ENCODE measurements around the gene UTF1.

UTF1 gene

DNA sequence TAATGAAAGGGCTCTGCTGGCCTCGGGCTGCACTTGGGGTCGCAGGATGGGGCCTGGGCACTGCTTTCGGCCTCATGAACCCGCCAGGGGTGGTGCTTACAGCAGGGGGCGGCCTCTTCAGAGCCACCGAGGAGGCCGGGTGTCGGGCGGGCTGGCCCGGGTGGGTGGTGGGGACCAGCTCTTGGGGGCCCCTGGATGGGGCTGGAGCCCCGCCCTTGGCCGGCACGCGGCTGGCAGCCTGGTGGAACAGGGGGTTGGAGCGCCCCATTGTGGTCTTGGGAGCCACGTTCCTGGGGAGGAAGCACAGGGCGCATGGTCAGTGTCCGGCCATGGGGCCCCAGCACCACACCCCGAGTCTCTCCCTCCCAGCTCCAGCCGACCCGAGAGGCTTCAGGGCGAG lies 37.8 kb downstream of the UTF1 start:
- no peak for DNase-seq

DNA sequence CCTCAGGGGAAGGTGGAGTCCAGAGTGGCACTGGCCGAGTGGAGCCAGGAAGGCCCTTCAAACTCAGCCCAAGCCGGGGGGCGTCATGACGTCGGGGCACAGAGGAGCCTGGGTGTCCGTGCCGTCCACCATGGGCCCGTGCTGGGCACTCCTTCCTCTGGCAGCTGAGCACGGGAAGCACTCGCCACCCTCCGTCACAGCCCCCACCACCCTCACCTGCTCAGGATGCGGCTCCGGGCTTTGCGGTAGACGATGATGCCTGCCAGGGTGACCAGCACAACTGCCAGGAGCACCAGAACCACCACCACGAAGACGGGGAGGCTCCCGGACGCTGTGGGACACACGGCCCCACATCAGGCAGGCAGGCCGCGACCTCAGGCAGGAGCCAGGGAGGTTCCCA lies 38.5 kb downstream of the UTF1 start:
- DNase-seq = no peak

DNA sequence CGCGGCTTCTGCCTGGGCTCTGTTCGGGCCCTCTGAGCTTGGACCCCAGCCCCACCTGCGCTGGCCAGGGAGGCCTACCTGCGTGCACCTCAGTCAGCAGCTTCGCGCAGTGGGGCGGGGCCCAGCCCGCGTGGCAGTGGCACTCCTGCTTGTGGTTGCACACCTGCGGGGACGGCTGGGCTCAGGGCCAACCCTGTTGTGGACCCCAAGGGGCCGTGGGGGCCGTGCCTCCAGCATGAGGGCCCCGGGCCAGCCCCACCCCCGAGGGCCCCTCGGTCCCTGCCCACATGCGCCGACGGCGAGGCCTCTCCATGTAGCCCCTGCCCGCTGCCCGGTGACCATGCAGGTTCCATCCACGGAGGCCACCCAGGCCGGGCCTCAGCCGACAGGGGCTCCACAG lies 39.4 kb downstream of the UTF1 start:
- no peak for DNase-seq

DNA sequence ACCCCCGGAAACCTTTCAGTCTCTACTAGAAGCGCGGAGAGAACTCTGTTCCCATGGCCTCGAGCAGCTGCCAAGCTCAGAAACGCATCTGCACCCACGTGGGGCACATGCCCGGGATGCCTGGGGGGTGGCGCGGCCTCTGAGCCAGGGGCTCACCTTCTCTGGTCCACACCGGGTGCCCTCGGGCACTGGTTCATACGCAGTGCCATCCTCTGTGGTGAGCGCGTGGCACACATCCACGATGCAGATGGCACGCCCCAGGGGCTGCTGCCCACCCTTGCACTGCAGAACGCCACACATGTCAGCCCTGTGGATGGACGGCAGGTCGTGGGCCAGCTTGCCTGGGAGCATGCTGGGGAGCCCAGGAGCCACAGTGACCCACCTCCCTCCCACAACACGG lies 40.2 kb downstream of the UTF1 start:
- DNase-seq = no peak

DNA sequence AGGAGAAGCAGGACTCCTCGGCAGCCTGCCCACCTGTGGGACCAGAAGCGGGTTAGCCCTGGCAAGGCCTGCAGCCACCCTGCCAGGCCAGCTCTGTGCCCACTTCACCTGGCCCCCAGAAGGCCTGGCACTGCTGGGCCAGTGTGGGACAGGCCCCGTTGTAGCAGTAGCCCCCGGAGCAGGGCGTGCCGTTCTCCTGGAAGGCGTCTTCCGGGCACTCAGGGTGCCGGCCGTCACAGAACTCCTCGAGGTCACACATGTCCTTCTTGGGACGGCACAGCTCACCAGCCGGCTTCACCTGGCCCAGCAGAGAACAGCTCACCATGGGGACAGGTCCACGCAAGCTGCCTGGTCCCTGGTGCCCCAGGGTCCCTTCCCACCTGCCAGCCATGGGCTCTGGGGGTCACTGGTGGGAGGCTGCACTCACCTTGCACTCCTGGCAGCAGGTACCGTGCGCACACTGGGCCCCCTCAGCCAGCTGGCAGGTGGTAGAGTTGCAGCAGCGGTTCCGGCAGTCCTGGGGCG lies 40.8 kb downstream of the UTF1 start:
- no peak for DNase-seq

DNA sequence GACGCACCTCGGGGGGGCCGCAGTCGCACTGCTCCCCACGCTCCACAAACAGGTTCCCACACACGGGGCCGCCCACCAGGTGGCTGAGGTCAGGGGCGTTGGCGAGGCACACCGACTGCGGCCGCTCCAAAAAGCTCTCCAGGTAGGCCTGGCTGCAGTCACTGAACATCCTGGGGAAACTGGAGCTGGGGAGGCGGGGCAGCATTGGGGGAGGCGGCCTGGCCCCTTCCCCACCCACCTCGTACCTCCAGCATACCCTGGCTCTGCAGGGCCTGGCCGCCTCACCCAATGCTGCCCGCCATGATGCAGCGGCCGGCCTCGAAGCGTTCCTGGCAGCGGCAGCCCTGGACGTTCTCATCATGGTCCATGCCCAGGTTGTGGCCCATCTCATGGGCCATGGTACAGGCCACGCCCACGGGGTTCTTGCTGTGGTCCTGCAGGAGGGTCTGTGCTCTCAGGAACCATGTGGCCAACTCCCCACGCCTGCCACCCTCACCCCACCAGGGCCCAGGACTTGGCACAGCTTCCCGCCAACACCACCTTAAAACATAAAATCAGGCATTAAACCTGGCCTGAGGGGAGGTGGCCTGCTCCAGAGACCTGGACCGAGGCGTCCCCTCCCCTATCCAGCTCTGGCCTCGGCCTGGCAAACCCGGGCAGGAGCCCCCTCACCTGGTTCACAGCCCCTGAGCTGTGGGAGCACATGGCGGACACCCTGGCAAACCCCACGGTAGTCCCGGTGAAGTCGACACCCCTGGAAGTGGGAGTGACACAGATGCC lies 41.7 kb downstream of the UTF1 start:
- no peak for DNase-seq

DNA sequence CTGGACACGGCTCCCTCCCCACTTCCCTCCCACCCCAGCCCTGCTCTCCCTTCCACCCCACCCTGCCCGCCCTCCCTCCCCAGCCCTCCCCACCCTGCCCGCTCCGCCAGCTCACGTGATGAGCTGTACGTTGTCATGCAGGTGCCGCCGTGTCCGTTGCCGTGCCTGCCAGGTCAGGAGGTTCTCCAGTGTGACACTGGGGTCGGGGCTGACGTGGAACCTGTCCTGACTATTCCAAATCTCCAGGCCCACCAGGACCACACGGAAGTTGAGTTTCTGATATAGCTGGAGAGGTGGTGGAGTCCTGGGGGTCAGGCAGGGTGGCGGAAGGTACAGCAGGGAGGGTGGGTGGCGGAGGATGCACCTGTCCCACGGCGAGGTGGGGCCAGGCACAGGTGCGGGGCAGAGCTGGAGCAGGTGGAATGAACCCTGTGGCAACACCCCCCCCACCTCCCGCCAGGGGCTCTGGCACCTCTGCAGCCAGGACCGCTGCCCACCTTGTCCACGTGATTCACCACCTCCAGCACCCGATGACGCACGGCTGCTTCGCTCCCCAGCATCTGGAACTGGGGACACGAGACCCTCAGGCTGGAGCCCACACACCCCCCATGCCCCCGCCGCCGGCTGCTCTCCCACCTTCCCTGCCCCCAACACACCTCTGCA lies 42.4 kb downstream of the UTF1 start:
- DNase-seq = no peak

DNA sequence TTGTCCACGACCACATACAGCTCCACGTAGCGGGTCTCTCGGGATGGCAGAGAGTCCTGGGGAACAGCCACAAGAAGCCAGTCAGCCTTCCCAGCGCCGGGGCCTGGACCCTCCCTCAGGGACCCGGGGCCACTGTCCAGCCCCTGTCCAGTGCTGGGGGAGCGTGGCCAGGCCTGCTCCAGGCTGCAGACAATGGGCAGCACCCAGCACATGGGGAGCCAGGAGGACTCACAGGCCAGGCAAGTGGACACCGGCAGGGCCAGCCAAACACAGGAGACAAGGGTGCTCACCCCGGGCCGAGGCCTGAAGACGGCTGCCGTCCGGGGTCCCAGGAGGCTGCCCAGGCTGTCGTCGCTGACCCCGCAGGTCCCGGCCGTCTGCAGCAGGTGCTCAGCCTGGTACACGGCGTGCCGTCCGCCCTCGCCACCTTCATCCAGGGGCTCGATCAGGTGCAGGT lies 43.0 kb downstream of the UTF1 start:
- no peak for DNase-seq

DNA sequence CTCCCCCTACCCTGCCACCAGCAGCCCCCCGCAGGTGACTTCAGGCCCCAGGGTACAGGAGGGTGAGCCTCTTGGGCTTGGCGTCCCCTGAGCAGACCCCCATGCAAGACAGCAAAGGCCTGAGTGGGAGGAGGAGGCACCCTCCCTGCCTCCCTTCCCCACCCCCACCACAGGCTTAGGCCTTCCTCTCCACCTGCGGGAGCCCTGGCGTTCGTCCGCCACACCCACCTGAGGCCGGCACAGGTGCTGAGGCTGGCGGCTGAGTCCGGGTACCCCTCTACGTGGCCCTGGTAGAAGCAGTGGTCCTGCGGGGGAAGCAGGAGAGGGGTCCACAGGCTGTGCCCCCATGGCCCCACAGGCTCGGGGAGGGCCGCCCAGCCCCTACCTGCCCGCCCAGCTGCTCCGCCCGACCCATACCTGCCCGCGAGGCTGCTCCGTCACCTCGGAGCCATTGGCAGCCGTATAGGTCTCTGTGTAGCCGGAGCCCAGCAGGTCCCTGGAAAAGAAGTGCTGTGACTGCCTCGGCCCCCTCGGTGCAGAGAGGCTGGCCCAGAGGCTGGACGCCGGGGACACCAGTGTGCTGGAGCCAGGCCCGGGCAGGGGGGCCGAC lies 43.6 kb downstream of the UTF1 start:
- no peak for DNase-seq

DNA sequence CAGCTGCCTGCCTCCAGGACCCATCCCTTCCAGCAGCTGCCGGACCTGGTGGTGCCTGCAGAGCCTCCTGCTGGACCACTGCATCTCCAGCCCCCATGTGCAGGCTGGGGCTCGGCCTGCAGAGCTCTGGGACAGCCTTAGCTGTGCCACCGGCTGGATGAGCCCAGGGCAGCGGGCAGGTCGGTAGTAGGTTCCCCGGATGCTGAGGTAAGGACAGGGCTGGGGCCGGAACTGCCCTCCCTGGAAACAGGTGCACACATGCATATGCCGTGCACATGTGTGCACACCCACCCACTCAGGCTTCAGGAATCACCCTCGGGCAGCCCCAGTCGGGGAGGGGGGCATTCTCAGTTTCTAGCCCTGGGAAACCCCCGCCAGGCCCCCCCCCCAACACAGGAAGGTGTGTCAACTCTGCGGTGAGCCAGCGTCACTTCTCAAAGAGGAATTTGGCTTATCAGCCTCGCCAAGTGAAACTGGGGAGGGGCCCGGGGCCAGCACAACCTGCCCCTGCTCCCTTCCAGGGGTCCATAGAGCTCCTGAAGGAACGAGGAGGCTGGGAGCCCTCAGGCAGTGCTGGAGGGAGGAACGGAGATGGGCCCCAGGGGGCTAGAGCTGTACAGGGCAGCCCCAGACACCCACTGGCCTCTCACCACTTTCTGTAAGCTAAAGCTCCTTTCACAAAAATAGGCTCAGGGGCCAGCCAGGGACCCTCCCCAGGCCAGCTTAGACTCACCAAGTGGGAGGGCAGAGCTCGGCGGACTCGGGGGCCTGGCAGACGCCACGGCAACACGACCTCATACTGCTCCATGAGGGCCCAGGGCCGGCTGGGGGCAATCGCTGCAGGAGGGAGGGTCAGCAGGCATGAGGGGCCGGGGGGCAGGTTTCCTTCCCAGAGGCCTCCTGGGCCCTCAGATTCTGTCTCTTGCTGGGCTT lies 45.0 kb downstream of the UTF1 start:
- DNase-seq = peak; percentile 51

DNA sequence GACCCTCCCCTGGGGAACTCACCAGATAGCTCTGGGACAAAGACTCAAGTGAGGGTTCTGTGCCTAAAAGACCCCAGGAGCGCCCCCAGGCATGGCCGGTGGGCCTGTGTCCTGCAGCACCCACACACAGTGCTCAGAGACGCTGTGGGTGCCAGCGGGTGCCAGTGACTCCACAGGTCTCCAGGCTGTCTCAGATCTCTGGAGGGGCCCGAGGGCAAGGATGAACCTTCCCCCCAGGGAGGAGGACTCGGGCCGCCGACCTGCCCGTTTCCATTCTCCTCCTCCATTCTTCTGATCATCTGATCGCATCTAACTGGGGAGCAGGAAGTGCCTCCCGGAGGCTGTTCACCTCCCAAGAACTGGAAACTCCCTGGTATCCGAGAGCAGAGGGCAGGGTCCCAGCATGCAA lies 45.7 kb downstream of the UTF1 start:
- DNase-seq = peak; percentile 34

DNA sequence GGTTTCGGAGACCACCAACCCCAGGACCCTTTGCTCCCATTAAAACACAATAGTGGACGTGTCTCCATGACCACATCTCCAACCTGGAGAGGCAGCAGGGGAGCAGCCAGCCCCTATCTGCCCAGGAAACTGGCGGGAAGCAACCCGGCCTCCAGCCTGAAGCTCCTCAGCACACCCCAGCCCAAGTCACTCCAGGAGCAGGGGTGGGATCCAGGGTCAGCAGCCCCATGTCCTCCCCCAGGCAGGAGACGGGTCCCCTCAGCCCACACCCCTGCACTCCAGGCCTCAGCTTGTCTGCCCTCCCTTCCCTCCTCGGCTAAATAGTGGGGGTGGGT lies 46.0 kb downstream of the UTF1 start:
- DNase-seq = no peak

DNA sequence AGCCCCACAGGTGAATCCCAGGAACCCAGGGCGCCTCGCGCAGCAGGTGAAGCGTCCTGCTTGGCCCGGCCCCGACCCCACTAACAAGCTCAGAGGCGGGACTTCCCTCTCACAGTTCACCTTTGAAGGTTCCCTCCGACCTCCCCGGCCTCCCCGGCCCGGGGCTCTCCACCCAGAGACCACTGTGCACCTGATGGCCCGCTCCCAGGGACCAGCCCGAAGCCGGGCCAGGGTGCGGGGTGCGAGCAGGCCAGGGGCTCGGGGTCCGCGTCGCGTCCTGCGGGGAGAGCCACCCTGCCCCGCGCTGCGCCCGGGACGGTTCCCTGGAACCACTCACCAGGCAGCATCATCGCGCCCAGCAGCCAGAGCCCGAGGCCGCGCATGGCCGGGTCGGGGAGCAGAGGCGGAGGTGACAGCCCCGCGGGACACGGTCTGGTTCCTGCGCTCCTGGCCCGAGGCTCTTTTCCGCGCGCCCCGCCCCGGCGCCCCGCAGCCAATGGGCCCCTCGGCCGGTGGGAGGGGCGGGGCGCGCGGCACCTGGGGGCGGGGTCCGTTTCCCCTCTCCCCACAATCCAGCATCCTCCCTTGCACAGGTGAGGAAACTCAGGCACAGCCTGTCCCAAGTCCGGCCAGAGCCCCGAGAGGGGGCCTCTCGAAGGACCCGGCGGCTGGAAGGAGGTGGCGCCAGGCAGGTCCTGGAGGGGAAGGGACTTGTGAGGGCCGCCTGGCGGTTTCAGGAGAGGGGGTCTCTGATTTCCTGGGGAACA lies 46.6 kb downstream of the UTF1 start, which contains the start of gene ADAM8:
Gene ADAM8, minus strand, starts transcription at position 434 of the 767 bp plus-strand sequence. Its CDS starts 51 bp downstream, at position 383.
- peak; percentile 30 for DNase-seq

DNA sequence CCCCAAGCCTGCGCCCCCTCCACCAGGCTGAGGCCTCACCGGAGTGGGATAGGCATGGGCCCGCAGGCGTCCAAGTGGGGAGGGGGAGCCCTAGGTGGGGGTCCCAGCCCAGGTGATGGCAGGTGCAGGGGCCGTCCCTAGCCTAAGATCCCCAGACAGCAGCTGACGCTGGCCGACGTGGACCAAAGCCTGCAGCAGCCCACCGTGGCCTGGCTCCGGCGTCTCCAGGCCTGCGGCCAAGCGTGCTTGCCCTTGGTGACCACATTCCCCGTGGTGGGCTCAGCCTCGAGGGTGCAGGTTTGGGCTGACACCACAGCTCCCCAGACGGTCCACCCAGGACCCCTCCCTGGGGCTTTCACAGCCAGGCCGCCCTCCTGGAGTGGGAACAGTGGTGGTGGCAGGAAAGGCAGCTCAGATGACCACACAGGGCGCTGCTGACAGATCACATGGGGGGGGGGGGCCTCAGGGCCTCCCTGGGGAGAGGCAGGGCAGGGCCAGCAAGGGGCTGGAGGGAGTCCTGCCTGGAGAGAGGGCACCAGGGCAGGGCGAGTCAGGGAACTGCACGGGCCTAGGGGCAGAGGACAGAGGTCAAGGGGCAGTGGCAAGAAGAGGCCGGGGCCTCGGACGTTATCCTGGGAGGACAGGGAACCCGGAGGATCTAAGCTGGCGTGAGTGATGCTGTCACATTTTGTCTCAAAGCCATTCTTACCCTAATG lies 47.4 kb downstream of the UTF1 start:
- DNase-seq = no peak

DNA sequence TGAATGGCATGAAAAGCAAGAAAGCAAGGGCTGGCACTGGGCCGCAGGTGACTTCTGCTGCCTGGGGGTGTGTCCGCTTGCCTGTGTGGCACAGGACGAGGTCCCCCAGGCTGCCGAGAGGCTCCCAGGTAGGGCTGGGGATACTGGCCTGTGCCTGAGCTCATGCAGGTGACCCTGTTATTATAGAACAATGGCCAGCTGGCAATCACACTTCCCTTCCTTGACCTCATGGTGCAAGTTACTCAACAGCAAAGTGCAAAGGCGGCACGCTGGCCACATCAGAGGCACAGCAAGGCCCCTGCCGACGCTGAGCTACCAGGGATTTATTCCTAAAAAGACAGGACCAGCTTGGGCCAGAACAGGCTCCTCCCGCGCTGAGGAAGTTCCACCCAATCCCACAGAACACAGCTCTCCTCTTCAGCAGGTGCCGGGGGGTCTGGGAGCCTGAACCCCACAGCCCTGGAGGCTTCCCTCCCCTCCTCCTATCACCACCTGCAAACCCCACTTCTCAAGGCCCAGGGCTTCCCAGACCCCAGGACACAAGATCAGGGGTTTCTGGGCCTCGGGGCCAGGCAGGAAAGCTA lies 48.1 kb downstream of the UTF1 start:
- peak; percentile 57 for DNase-seq

DNA sequence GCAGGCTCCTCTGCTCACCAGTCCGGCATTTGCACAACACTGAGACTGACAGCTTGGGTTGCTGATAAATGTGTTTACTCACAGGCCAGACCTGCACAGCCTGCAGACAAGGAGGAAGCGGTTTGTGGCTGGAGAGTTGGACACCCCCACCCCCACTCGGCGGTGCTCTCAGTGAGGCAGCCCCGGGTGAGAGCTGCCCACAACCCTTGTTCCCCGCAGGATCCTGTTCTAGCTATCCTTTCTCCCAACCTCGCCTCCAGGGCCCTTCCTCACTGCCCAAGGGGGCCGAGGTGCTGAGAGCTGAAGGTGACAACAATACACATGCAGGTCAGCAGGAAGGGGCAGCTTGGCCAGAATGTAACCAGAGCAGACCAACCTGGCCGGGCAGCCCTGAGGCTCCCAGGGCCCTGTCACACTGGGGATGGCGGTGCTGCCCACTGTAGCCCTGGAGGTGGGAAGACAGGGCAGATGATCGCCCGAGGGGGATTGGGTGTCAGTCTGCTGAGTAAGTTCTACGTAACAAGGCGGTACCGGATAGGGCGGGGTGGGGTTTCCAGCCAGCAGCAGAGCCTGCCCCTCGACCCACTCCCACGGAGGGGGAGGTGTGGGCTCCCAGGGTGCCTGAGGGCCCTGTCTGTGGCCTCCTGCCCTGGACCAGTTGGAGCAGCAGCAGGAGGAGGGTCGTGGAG lies 48.7 kb downstream of the UTF1 start:
- DNase-seq = peak; percentile 73

DNA sequence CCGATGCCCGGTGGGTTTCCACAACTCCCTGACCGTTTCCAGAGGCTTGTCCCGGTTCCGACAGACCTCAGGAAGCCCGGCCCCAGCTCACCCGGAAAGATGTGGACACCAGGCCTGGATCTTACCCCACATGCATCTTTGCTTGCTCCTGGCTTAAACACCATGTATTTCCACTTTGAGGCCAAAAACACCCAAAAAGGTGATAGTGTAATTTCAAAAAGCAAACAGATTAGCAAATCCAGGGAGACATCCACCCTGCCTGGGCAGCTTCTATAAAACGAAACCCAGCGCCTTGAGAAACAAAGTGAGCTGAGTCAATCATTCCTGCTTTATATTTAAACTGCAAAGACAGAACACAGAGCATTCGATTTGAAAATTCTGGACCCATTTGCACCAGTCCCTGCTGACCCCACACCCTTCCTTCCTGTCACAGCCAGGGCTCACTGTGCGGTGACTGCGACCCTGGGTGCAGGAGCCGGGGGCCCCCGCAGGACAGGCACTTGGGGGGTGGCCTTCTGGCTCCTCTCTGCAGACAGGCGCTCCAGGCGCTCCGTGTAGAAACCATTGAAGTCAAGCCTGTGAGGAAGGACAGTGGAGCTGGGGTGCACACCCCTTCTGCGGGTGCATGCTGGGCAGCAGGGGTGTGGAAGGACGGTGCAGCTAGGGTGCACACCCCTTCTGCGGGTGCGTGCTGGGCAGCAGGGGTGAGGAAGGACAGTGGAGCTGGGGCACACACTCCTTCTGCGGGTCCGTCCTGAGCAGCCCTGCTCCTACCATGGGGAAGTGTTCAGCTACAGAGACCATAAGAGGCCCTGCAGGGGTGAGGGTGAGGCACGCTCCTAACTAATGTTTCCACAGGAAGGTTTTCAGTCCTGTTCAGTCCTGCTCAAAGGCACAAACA lies 49.6 kb downstream of the UTF1 start:
- peak; percentile 55 for DNase-seq

DNA sequence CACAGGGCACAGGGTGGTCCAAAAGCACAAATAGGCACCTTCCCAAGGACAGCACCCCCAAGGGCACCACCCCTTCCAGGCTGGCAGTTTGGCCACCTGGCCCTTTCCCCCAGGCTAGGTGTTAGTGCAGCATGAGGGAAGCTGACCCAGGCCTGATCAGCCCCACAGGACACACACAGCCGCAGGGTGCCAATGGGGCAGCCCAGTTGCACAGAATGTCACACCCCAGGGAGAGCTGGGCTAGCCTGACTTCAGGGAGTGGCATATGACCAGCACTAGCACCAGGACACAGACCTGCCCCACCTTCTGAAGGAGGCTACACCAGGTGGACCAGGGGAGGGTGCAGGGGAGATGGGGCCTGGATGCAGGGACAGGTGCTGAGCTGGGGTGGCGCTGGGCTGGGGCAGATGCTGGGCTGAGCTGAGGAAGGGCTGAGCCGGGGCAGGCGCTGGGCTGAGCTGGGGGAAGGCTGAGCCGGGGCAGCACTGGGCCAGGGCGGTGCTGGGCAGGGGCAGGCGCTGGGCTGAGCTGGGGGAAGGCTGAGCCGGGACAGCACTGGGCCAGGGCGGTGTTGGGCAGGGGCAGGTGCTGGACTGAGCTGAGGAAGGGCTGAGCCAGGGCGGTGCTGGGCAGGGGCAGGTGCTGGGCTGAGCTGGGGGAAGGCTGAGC lies 50.5 kb downstream of the UTF1 start:
- DNase-seq = no peak

DNA sequence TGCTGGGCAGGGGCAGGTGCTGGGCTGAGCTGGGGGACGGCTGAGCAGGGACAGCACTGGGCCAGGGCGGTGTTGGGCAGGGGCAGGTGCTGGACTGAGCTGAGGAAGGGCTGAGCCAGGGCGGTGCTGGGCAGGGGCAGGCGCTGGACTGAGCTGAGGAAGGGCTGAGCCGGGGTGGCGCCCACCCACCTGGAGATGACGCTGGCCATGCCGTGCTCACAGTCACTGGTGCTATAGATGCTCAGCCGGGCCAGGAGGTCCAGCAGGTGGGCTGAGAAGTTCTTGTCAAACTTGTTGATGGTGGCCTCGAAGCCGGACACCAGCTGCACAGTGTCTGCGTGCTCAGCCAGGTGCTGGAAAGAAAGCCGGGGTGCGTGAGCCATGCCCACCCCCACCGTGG lies 51.1 kb downstream of the UTF1 start:
- no peak for DNase-seq
